T-helper 2 cell treated with Interferon-gamma antibody and Interleukin-4, amounts not matched to agents 5 μg/mL and 100 μg/mL, for 36 hours (primary cell): ENCODE data around the gene CBR3.

Experiments
- DNase-seq: peaks from one replicate; pipeline ENCODE4 v3.0.0; 2021; ENCODE audit warnings: low spot score
- H3K27ac Mint-ChIP-seq: one replicate; pipeline ENCODE4 v1.8.0; 2021; ENCODE audit warnings: mild to moderate bottlenecking, mixed read lengths
- H3K27me3 Mint-ChIP-seq: one replicate; pipeline ENCODE4 v1.8.0; 2021; ENCODE audit warnings: low read depth, mixed read lengths
- H3K36me3 Mint-ChIP-seq: one replicate; pipeline ENCODE4 v1.8.0; 2021; ENCODE audit warnings: low read depth, mixed read lengths
- H3K4me1 Mint-ChIP-seq: one replicate; pipeline ENCODE4 v1.8.0; 2021; ENCODE audit warnings: low read depth, mixed read lengths
- H3K4me3 Mint-ChIP-seq: one replicate; pipeline ENCODE4 v1.8.0; 2022; ENCODE audit warnings: mild to moderate bottlenecking, moderate library complexity, mixed read lengths
- H3K9me3 Mint-ChIP-seq: one replicate; pipeline ENCODE4 v1.8.0; 2021; ENCODE audit warnings: mixed read lengths

The CBR3 gene

GRCh38 chr21:36104317-36105300 is 30.3 kb upstream of the CBR3 start:
- DNase-seq: peak; percentile 22
- Mint-ChIP-seq H3K4me3 (peak overlapping the region; percentile 64), H3K9me3 (peaks cover 4% of the 10 kb centered on the region), H3K27me3 (peaks cover 53% of the 10 kb centered on the region), H3K36me3 (no peaks in the 10 kb centered on the region), H3K4me1 (peaks cover 12% of the 10 kb centered on the region), H3K27ac (peak overlapping the region; percentile 47)

GRCh38 chr21:36105327-36105842 is 29.5 kb upstream of the CBR3 start:
- H3K36me3 Mint-ChIP-seq: no peaks in the 10 kb centered on the region
- no peak overlapping the region for H3K27ac Mint-ChIP-seq
- peaks cover 12% of the 10 kb centered on the region for H3K4me1 Mint-ChIP-seq
- peak overlapping the region; percentile 64 for H3K4me3 Mint-ChIP-seq
- H3K9me3 Mint-ChIP-seq: peaks cover 4% of the 10 kb centered on the region
- peaks cover 56% of the 10 kb centered on the region for H3K27me3 Mint-ChIP-seq
- DNase-seq: no peak

- Mint-ChIP-seq H3K27ac (no peak overlapping the region), H3K4me1 (peaks cover 21% of the 10 kb centered on the region), H3K36me3 (no peaks in the 10 kb centered on the region), H3K27me3 (peaks cover 36% of the 10 kb centered on the region), H3K4me3 (no peak overlapping the region), H3K9me3 (no peaks in the 10 kb centered on the region)
- DNase-seq: no peak
Observed at GRCh38 chr21:36109868-36110267, 25.0 kb upstream of the CBR3 start.

GRCh38 chr21:36111238-36111637 is 23.6 kb upstream of the CBR3 start:
- DNase-seq: no peak

GRCh38 chr21:36113647-36114428 is 21.0 kb upstream of the CBR3 start:
- Mint-ChIP-seq H3K9me3 (no peaks in the 10 kb centered on the region), H3K36me3 (no peaks in the 10 kb centered on the region), H3K4me3 (peak overlapping the region; percentile 85), H3K27ac (peak overlapping the region; percentile 96), H3K27me3 (peaks cover 7% of the 10 kb centered on the region), H3K4me1 (peaks cover 22% of the 10 kb centered on the region)
- DNase-seq: peak; percentile 29

More at GRCh38 chr21:36111238-36111637, 23.6 kb upstream of the CBR3 start:
- H3K9me3 Mint-ChIP-seq: no peaks in the 10 kb centered on the region
- H3K4me3 Mint-ChIP-seq: no peak overlapping the region
- no peak overlapping the region for H3K27ac Mint-ChIP-seq
- H3K4me1 Mint-ChIP-seq: peaks cover 22% of the 10 kb centered on the region
- peaks cover 22% of the 10 kb centered on the region for H3K27me3 Mint-ChIP-seq
- no peaks in the 10 kb centered on the region for H3K36me3 Mint-ChIP-seq

GRCh38 chr21:36115138-36115730 is 19.6 kb upstream of the CBR3 start:
- H3K27ac Mint-ChIP-seq: no peak overlapping the region
- no peak overlapping the region for H3K4me3 Mint-ChIP-seq
- no peak for DNase-seq
- H3K27me3 Mint-ChIP-seq: peaks cover 4% of the 10 kb centered on the region
- no peaks in the 10 kb centered on the region for H3K36me3 Mint-ChIP-seq
- H3K4me1 Mint-ChIP-seq: peaks cover 22% of the 10 kb centered on the region
- H3K9me3 Mint-ChIP-seq: no peaks in the 10 kb centered on the region

- no peak for DNase-seq
- Mint-ChIP-seq H3K4me1 (peaks cover 20% of the 10 kb centered on the region), H3K4me3 (no peak overlapping the region), H3K9me3 (no peaks in the 10 kb centered on the region), H3K27ac (no peak overlapping the region), H3K36me3 (no peaks in the 10 kb centered on the region), H3K27me3 (no peaks in the 10 kb centered on the region)
Observed at GRCh38 chr21:36117286-36117741, 17.6 kb upstream of the CBR3 start.

- H3K4me3 Mint-ChIP-seq: no peak overlapping the region
- no peak for DNase-seq
- no peak overlapping the region for H3K27ac Mint-ChIP-seq
- H3K27me3 Mint-ChIP-seq: peaks cover 3% of the 10 kb centered on the region
- no peaks in the 10 kb centered on the region for H3K36me3 Mint-ChIP-seq
- H3K9me3 Mint-ChIP-seq: no peaks in the 10 kb centered on the region
- H3K4me1 Mint-ChIP-seq: peaks cover 6% of the 10 kb centered on the region
Observed at GRCh38 chr21:36120304-36120888, 14.5 kb upstream of the CBR3 start.

GRCh38 chr21:36122977-36123376 is 11.9 kb upstream of the CBR3 start:
- H3K27me3 Mint-ChIP-seq: peaks cover 5% of the 10 kb centered on the region
- no peaks in the 10 kb centered on the region for H3K9me3 Mint-ChIP-seq
- no peak overlapping the region for H3K4me3 Mint-ChIP-seq
- H3K36me3 Mint-ChIP-seq: no peaks in the 10 kb centered on the region
- H3K4me1 Mint-ChIP-seq: peaks cover 7% of the 10 kb centered on the region
- no peak for DNase-seq
- no peak overlapping the region for H3K27ac Mint-ChIP-seq

GRCh38 chr21:36124395-36124794 is 10.5 kb upstream of the CBR3 start:
- Mint-ChIP-seq H3K4me3 (no peak overlapping the region), H3K36me3 (no peaks in the 10 kb centered on the region), H3K27ac (no peak overlapping the region), H3K4me1 (peaks cover 10% of the 10 kb centered on the region), H3K9me3 (no peaks in the 10 kb centered on the region), H3K27me3 (peaks cover 6% of the 10 kb centered on the region)
- DNase-seq: no peak

GRCh38 chr21:36125512-36126207 is 9.2 kb upstream of the CBR3 start:
- Mint-ChIP-seq H3K36me3 (no peaks in the 10 kb centered on the region), H3K4me3 (no peak overlapping the region), H3K9me3 (no peaks in the 10 kb centered on the region), H3K27ac (peak overlapping the region; percentile 20), H3K4me1 (peaks cover 14% of the 10 kb centered on the region), H3K27me3 (peaks cover 6% of the 10 kb centered on the region)
- DNase-seq: peak; percentile 37

GRCh38 chr21:36126208-36126565 is 8.7 kb upstream of the CBR3 start:
- no peak overlapping the region for H3K4me3 Mint-ChIP-seq
- H3K36me3 Mint-ChIP-seq: peaks cover 2% of the 10 kb centered on the region
- no peak overlapping the region for H3K27ac Mint-ChIP-seq
- no peak for DNase-seq
- peaks cover 17% of the 10 kb centered on the region for H3K4me1 Mint-ChIP-seq
- peaks cover 6% of the 10 kb centered on the region for H3K27me3 Mint-ChIP-seq
- no peaks in the 10 kb centered on the region for H3K9me3 Mint-ChIP-seq

- peaks cover 2% of the 10 kb centered on the region for H3K36me3 Mint-ChIP-seq
- H3K27ac Mint-ChIP-seq: no peak overlapping the region
- no peak for DNase-seq
- H3K27me3 Mint-ChIP-seq: peaks cover 6% of the 10 kb centered on the region
- H3K4me1 Mint-ChIP-seq: peaks cover 17% of the 10 kb centered on the region
- H3K4me3 Mint-ChIP-seq: no peak overlapping the region
- H3K9me3 Mint-ChIP-seq: no peaks in the 10 kb centered on the region
Observed at GRCh38 chr21:36126621-36127110, 8.2 kb upstream of the CBR3 start.
